Erythroblast (primary cell): Measurements from ENCODE around the gene CCDC122.

Experiments used
- GATA1 ChIP-seq: IDR thresholded peaks from 2 replicates; pipeline ENCODE4 v1.6.1; 2011; ENCODE audit warnings: low read depth, mild to moderate bottlenecking, control low read depth, low read length, moderate library complexity
- POLR2A ChIP-seq: IDR thresholded peaks from 2 replicates; pipeline ENCODE4 v1.6.1; 2011; ENCODE audit warnings: mild to moderate bottlenecking, low read length

GRCh38 chr13:43876366-43876765, 3.2 kb downstream of the CCDC122 start:
- TF ChIP-seq POLR2A = no peak
- TF ChIP-seq GATA1 = no peak
